Breast epithelium (tissue), 4 donors: ENCODE results near the gene CYP3A4. TPM values are rescaled to one million over a fixed set of nuclear protein-coding genes. Genes with fewer than 3 reads are reported as not detected.

Experiments used
- DNase-seq, 2 donors: peaks; one replicate each; pipeline ENCODE4 v3.0.0-alpha.2; 2019; ENCODE audit warnings: low spot score in 2 of 2
- H3K27ac ChIP-seq, 2 donors: fragments of 200-600 bp; sonication (generic) in 1 of 2; one replicate each; pipeline ENCODE4 v1.5.1; 2016 to 2019; ENCODE audit warnings: mild to moderate bottlenecking in 1 of 2
- H3K27me3 ChIP-seq, 2 donors: fragments of 200-600 bp; sonication (generic) in 1 of 2; one replicate each; pipeline versions ENCODE4 v1.5.1 to v1.6.0; 2017 to 2019; ENCODE audit warnings: control low read depth in 1 of 2, mild to moderate bottlenecking in 1 of 2
- H3K36me3 ChIP-seq: fragments of 200-600 bp; one replicate; pipeline ENCODE4 v1.5.1; 2019
- H3K4me1 ChIP-seq, 2 donors: fragments of 200-600 bp; sonication (generic); one replicate each; pipeline ENCODE4 v1.5.1; 2016 to 2019; ENCODE audit warnings: control low read depth in 1 of 2
- H3K4me3 ChIP-seq, 3 donors: fragments of 200-600 bp; sonication (generic); 1 replicate in 2 of 3; 2 replicates in 1 of 3; pipeline ENCODE4 v1.5.1; 2016 to 2019; ENCODE audit warnings: mild to moderate bottlenecking in 3 of 3, moderate library complexity in 2 of 3
- H3K9me3 ChIP-seq, 2 donors: fragments of 200-600 bp; sonication (generic) in 1 of 2; one replicate each; pipeline ENCODE4 v1.5.1; 2016 to 2019; ENCODE audit warnings: control low read depth in 1 of 2
- POLR2A ChIP-seq: fragments of 450-650 bp; IDR thresholded peaks from one replicate; pipeline ENCODE4 v1.6.1; 2016; ENCODE audit warnings: antibody characterized with exemption, mild to moderate bottlenecking, moderate library complexity
- POLR2AphosphoS5 ChIP-seq, 3 donors: sonication (generic); formaldehyde crosslinking; IDR thresholded peaks; one replicate each; pipeline ENCODE4 v1.6.1; 2017; ENCODE audit warnings: antibody characterized with exemption in 3 of 3
- intact Hi-C: fragments of 100-400 bp; cut with DNase I; formaldehyde crosslinking; loops from one replicate; pipeline ENCODE4 v1.15.1; 2023; ENCODE audit warnings: low total_unique reads
- total RNA-seq, 3 donors: library from RNA; depleted of rRNA; stranded (reverse); fragments of >200 nt; gene quantifications; one replicate each; pipeline ENCODE4 v1.1.0, GENCODE V29; 2016
- TF ChIP-seq, protein P1 (sequence below), 3 donors: fragments of 450-650 bp; IDR thresholded peaks; one replicate each; pipeline ENCODE4 v1.5.1; 2016 to 2017; ENCODE audit warnings: antibody characterized with exemption in 3 of 3, mild to moderate bottlenecking in 3 of 3, moderate library complexity in 3 of 3

Gene CYP3A4
- total RNA-seq, 3 donors from 2014 or later = 0.33 to 0.64 (median 0.59) TPM

DNA sequence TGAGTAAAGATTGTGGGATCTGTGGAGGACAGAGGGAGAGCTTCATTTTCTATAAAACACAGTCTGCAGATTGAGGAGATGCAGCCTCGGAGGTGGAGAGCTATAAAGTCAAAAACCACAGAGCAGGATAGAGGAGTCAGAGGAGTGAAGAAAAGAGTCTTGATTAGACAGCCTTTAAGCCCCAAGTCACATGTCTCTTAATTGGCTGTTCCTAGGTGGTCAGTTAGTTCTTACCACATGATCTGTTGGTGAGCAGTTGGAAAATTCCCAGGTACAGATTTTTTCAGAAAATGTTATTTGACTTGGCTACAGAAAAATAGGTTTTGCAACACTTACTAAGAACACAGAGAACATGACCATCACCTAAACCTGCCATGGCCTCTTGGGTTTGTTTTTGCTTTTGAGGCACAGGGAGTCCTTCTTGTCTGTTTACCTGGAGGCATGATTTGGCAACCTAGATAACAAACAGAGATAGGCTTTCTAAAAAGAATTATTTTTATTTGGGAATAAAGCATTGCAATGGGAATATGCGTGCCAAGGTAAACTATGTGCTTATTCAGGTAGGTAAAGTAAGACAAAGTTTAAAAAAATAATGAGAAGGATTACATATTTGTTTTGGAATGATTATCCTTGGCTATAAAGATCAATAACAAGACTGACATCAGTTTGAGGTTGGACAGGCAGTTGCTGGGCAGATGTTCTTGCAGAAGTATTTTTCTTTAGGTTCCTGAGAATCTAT is 43.2 kb upstream of the CYP3A4 start:
- Histone ChIP-seq H3K27ac (no peak overlapping the region), H3K4me1 (no peaks in the 10 kb centered on the region), H3K4me3 (no peak overlapping the region), H3K27me3 (no peaks in the 10 kb centered on the region), H3K9me3 (no peaks in the 10 kb centered on the region), H3K36me3 (no peaks in the 10 kb centered on the region)
- TF ChIP-seq POLR2AphosphoS5 (IDR thresholded peaks at IDR 0.05) = no peak
- no peak for TF ChIP-seq POLR2A
- TF ChIP-seq, protein P1, sequence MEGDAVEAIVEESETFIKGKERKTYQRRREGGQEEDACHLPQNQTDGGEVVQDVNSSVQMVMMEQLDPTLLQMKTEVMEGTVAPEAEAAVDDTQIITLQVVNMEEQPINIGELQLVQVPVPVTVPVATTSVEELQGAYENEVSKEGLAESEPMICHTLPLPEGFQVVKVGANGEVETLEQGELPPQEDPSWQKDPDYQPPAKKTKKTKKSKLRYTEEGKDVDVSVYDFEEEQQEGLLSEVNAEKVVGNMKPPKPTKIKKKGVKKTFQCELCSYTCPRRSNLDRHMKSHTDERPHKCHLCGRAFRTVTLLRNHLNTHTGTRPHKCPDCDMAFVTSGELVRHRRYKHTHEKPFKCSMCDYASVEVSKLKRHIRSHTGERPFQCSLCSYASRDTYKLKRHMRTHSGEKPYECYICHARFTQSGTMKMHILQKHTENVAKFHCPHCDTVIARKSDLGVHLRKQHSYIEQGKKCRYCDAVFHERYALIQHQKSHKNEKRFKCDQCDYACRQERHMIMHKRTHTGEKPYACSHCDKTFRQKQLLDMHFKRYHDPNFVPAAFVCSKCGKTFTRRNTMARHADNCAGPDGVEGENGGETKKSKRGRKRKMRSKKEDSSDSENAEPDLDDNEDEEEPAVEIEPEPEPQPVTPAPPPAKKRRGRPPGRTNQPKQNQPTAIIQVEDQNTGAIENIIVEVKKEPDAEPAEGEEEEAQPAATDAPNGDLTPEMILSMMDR (IDR thresholded peaks at IDR 0.05) = no peak
- intact Hi-C loops = no loop called here
- DNase-seq = peak in 1 of 2 donors; percentile 26

DNA sequence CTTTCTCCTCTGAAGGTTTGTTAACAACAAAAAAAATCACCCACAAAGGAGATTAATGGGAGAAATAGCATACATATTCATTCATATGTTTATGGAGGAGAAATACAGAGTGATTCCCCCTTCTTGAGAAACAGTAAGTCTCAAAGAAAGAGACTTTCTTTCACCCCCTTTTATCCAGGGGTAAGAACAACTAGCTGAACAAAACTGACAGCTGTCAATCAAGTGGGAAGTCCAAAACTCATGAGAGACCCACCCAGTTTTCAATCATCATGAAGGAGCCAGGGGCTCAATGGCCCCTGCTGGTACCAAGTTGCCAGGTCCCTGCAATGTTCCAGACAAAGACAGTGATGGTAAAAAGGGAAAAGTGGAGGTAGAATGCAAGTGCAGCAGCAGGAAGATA is 41.9 kb upstream of the CYP3A4 start:
- H3K27me3 ChIP-seq = no peaks in the 10 kb centered on the region
- no peak overlapping the region for H3K27ac ChIP-seq
- no peaks in the 10 kb centered on the region for H3K4me1 ChIP-seq
- H3K9me3 ChIP-seq = no peaks in the 10 kb centered on the region
- TF ChIP-seq, protein P1 (IDR thresholded peaks at IDR 0.05) = no peak
- TF ChIP-seq POLR2A (no peak), POLR2AphosphoS5 (IDR thresholded peaks at IDR 0.05) (no peak)
- DNase-seq = no peak
- intact Hi-C loops = no loop called here
- no peaks in the 10 kb centered on the region for H3K36me3 ChIP-seq
- no peak overlapping the region for H3K4me3 ChIP-seq

DNA sequence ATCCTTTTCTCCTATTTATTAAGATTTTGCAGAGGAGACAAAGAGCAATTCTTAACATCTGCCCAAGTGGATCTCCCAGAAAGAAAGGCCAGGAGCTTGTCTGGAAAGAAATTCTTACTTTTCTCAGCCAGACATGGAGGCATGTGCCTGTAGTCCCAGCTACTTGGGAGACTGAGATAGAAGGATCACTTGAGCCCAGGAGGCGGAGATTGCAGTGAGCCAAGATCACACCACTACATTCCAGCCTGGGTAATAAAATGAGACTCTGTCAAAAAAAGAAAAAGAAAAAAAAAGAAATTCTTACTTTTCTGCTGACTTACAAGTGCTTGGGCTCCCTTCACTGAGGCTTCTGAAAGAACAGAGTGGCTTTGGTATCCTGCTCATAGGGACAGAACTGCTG is 41.5 kb upstream of the CYP3A4 start:
- no peak for DNase-seq
- intact Hi-C loops = no loop called here
- TF ChIP-seq, protein P1 (IDR thresholded peaks at IDR 0.05) = no peak
- TF ChIP-seq POLR2AphosphoS5 (IDR thresholded peaks at IDR 0.05) (no peak), POLR2A (no peak)
- H3K4me1 ChIP-seq = no peaks in the 10 kb centered on the region
- no peak overlapping the region for H3K27ac ChIP-seq
- H3K4me3 ChIP-seq = no peak overlapping the region
- no peaks in the 10 kb centered on the region for H3K36me3 ChIP-seq
- H3K27me3 ChIP-seq = no peaks in the 10 kb centered on the region
- no peaks in the 10 kb centered on the region for H3K9me3 ChIP-seq

DNA sequence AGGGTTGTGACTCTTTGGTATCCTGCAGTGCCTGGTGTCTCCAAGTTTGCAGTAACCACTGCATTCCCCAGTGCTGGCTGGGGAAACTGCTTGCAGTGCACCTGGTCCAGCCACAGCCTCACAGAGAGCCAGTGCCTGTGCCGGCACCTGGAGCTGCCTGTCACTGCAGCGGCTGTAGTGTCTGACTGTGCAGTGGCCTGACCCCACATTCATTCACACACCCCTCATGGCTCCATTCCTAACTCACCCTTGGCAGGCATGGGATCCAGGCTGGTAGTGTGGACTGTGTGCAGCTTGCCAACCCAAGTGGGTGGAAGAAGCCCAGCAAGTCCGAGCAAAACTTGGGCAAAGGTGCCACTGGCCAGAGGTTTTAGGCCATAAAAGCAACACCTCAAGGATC is 40.1 kb upstream of the CYP3A4 start:
- H3K4me1 ChIP-seq = no peaks in the 10 kb centered on the region
- H3K27me3 ChIP-seq = no peaks in the 10 kb centered on the region
- no peak overlapping the region for H3K27ac ChIP-seq
- no peaks in the 10 kb centered on the region for H3K9me3 ChIP-seq
- DNase-seq = no peak
- TF ChIP-seq, protein P1 (IDR thresholded peaks at IDR 0.05) = no peak
- TF ChIP-seq POLR2AphosphoS5 (IDR thresholded peaks at IDR 0.05) = no peak
- no peak overlapping the region for H3K4me3 ChIP-seq
- intact Hi-C loops = no loop called here
- H3K36me3 ChIP-seq = no peaks in the 10 kb centered on the region

DNA sequence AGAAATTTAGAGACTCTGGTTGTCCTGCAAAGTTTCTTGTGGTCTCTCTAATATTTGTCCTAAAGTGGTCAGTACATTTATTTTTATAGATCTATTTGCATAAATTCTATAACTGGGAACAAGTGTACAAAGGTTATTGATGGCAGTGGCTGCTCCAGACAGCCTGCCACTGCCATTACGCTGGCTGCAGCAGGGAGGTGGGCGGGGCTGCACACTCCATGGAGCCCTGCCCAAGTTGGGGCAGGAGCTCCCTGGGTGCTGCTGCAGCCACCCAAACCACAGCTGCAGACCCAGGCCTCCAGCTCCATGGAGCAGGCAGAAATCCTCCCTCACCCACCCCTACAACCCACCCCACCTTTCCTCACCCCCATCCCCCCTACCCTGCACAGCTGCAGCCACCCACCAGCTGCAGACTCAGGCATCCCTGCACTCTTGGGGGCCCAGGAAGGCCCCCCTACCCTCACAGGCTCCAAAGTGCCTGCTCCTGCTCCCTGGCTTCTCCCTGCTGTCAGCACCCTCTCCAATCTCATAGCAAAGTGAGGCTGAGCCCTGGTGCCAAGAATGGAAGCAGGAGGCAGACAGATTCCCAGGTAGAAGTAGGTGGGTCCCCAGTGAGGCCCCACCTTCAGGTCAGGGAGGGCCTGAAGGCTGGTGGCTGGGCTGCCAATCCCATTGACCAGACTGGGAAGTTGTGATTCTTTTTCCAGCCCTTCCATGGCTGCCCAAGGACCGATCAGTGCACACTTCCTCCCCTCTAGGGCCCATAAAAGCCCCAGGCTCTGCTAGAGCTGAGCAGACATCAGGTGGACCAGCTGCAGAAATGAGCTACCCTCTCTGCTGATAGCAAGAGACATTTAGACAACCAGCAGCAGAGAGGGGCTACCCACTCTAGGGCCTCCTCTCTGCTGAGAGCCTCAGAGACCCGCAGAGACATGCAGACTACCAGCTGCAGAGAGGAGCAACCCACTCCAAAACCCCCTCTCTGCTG is 39.0 kb upstream of the CYP3A4 start:
- intact Hi-C loops = no loop called here
- Histone ChIP-seq H3K36me3 (no peaks in the 10 kb centered on the region), H3K9me3 (no peaks in the 10 kb centered on the region), H3K27me3 (no peaks in the 10 kb centered on the region), H3K4me3 (no peak overlapping the region), H3K4me1 (no peaks in the 10 kb centered on the region), H3K27ac (no peak overlapping the region)
- DNase-seq = no peak
- no peak for TF ChIP-seq POLR2A
- TF ChIP-seq, protein P1 (IDR thresholded peaks at IDR 0.05) = no peak
- no peak for TF ChIP-seq POLR2AphosphoS5 (IDR thresholded peaks at IDR 0.05)
